ENCODE results near the gene CADPS2.

Gene CADPS2

DNA sequence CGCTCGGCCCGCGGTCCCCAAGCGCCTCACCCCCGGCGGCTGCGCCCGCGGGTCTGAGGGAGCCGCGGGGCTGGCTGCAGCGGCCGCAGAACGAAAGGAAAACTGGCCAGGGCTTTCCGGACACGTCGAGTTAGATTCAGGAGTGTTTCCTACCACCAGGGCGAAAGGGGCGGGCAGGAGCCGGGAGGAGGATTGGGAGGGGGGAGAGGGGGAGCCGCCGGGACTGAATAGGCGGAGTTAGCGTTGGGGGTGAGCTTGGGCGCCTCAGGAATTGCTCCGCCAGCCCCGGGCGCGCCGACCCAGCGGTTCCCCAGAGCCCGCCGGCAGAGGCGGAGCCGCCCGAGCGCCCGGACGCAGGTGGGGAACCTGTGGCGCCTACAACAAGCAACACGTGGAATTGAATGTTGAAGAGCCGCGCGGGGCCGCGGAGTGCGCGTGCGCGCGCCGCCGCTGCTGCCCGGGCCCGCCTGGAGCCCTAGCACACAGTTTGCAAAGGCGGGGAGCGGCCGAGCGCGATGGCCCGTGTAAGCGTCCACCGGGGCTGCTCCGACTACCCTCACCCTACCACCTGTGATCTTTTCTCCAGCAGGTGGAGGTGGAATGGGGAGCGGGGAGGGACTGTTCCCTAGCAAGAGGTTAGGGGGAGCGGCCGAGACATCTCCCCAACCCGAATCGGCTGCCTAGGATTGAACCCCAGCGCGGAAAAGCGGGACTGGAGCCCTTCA, at the start of gene CADPS2:
Gene CADPS2 (minus strand): TSS at position 104 of the 725 bp plus-strand sequence. CDS start 123 bp downstream, outside the sequence.
- ChIA-PET CTCF (interaction anchor here (0.6 kb wide), 1 partner anchor 16 kb away, joined by 3 read pairs; no protein-coding TSS in a partner anchor), POLR2A (ENCODE audit: low non-redundant PET) (no interaction called here)
- TF ChIP-seq, protein P1, sequence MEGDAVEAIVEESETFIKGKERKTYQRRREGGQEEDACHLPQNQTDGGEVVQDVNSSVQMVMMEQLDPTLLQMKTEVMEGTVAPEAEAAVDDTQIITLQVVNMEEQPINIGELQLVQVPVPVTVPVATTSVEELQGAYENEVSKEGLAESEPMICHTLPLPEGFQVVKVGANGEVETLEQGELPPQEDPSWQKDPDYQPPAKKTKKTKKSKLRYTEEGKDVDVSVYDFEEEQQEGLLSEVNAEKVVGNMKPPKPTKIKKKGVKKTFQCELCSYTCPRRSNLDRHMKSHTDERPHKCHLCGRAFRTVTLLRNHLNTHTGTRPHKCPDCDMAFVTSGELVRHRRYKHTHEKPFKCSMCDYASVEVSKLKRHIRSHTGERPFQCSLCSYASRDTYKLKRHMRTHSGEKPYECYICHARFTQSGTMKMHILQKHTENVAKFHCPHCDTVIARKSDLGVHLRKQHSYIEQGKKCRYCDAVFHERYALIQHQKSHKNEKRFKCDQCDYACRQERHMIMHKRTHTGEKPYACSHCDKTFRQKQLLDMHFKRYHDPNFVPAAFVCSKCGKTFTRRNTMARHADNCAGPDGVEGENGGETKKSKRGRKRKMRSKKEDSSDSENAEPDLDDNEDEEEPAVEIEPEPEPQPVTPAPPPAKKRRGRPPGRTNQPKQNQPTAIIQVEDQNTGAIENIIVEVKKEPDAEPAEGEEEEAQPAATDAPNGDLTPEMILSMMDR (conservative IDR thresholded peaks at IDR 0.05; ENCODE audit: low read depth) = no peak
- DNase-seq (ENCODE audit: low spot score) = peak; percentile 73
- peak within 1 kb of the TSS; percentile 19; the same call in 1 of the 2 replicates for H3K27ac ChIP-seq

DNA sequence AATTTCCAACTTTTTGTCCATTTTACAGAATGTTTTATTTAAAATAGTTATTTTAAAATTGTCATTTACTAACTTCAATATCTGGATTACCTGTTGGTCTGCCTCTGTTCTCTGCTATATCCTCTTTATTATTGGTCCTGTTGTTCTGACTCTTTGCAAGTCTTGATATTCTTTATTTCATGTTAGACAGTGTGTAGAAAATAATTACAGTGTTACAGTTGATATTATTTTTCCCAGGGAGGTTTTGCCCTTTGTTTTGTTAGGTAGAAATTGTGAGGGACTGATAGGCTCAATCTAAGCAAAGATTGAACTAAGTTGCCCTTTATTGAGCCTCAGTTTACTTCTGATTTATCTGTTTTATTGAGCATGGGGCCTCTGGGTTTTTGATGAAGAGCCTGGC, 49.4 kb upstream of the CADPS2 start:
- no peak for DNase-seq (ENCODE audit: low spot score)
- TF ChIP-seq, protein P1 (conservative IDR thresholded peaks at IDR 0.05; ENCODE audit: low read depth) = no peak
- ChIA-PET POLR2A (ENCODE audit: low non-redundant PET) (no interaction called here), CTCF (interaction anchor here (0.5 to 0.6 kb wide), 2 partner anchors 45 to 331 kb away, joined by 3 to 5 read pairs; no protein-coding TSS in a partner anchor)
- H3K27ac ChIP-seq = no peak overlapping the region

DNA sequence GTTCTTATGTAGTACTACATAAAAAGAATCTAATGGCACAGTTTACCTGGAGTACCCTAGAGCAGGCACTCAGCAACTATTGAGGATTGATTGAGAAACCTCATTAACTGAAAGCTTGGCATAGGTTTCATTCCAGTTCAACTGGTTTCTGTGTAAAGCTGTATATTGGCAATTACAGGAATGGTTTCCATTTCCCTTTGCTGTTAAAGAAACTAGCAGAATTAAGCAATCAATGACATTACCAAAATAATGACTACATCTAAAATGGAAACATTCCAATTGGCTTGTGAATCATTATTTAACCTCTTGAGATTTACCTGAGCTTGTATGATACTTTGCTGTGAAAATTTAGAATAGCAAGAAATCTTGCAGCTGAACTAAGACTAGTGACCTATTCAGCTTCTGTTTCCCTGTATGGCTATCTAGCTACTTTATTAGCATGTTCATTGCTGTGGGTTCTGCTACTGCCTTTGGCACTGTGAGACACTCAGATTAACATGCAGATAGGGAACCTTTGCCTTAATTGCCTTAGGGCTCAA, 33.5 kb upstream of the CADPS2 start:
- TF ChIP-seq, protein P1 (conservative IDR thresholded peaks at IDR 0.05; ENCODE audit: low read depth) = no peak
- ChIA-PET CTCF (no interaction called here), POLR2A (ENCODE audit: low non-redundant PET) (no interaction called here)
- H3K27ac ChIP-seq = no peak overlapping the region
- no peak for DNase-seq (ENCODE audit: low spot score)

DNA sequence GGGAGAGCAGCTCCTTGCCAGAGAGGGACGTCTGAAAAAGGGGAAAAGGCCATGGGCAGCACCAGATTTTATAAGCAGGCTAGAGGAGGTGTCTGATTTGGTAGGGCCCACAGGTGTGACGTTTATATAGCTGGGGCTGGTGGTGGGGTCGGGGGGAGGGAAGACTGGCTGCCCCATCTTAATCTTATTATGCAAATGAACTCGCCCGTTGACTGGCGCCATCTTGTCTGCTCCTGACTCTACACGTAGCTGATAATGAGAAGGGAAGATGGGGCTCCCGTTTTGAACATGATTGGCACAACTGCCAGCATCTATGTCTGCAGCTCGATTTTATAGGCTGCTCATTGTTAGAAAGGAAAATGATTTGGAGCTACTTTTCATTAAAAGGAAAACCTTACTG, 28.6 kb upstream of the CADPS2 start:
- ChIA-PET POLR2A (ENCODE audit: low non-redundant PET) (no interaction called here), CTCF (interaction anchor here (0.5 to 0.6 kb wide), 3 partner anchors 39 to 603 kb away, joined by 3 to 5 read pairs (median 3); no protein-coding TSS in a partner anchor)
- TF ChIP-seq, protein P1 (conservative IDR thresholded peaks at IDR 0.05; ENCODE audit: low read depth) = no peak
- H3K27ac ChIP-seq = no peak overlapping the region
- no peak for DNase-seq (ENCODE audit: low spot score)

DNA sequence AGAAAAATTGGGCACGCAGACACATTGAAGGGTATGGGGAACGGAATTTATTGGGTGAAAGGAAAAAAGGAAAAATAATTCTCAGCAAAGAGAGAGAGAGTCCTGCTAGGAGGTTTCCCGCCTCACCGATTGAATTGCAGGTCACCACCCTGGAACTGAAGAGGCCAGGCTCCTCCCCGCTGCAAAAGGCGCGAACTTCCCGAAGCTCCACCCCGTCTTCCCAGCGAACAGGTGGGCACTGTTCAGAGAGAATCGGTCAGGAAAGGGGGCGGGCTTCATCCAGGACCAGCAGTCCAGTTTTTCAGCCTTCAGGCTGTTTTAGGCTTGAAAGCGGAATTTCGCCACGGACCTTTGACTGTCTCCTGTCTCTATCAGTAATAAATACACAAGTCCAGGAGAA, 27.3 kb upstream of the CADPS2 start:
- TF ChIP-seq, protein P1 (conservative IDR thresholded peaks at IDR 0.05; ENCODE audit: low read depth) = no peak
- no peak for DNase-seq (ENCODE audit: low spot score)
- CTCF ChIA-PET = interaction anchor here (0.7 kb wide), 1 partner anchor 303 kb away, joined by 3 read pairs; no protein-coding TSS in a partner anchor
- POLR2A ChIA-PET (ENCODE audit: low non-redundant PET) = no interaction called here
- H3K27ac ChIP-seq = no peak overlapping the region

DNA sequence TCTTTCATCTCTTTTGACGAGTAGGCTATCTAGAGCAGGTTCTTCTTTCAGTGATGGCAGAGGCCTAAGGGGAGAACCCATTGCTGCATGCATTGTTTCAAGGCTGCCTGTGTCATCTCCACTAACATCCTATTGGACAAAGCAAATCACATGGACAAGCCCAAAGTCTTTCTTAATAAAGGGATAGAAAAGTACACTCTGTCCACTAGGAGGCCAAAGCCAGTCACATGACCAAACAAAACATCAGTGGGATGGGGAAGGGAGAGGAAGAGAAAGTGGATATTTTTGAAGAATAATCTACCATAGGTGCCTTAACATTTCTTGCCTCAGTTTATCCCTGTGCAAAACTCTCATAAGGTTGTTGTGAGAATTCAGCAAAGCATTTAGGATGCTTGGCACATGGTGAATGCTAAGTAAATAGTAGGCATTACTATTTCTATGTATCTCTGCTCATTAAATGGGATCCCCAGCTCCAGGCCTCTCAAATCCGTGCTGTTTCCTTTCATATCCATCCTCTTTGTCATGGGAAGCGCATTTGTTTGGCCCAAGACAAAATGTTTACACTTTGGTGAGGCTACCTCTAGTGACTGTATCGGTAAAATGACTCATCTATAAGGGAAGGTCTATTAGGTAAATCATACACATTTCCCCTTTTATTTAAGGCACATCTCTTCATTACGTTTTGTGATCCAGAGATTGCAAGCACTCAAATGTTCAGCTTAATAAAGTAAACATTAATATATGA, 16.7 kb upstream of the CADPS2 start:
- ChIA-PET CTCF (no interaction called here), POLR2A (ENCODE audit: low non-redundant PET) (no interaction called here)
- no peak for DNase-seq (ENCODE audit: low spot score)

More for the DNA sequence above, 16.7 kb upstream of the CADPS2 start:
- TF ChIP-seq, protein P1 (conservative IDR thresholded peaks at IDR 0.05; ENCODE audit: low read depth) = no peak
- H3K27ac ChIP-seq = no peak overlapping the region
